MM.1S (cell line): ENCODE results near the gene LRP6.

Experiments
- CTCF ChIP-seq: fragments of 300-600 bp; sonication (generic); IDR thresholded peaks from 2 replicates; pipeline ENCODE4 v1.5.1; 2016; ENCODE audit warnings: antibody characterized with exemption, low read length, mixed read lengths
- EZH2 ChIP-seq: fragments of 300-600 bp; sonication (generic); optimal IDR thresholded peaks from 2 replicates; pipeline ENCODE3; 2017; ENCODE audit warnings: low read depth, mild to moderate bottlenecking, antibody characterized with exemption, low read length, mixed read lengths
- EZH2phosphoT487 ChIP-seq: fragments of 300-600 bp; sonication (generic); IDR thresholded peaks from 2 replicates; pipeline ENCODE4 v1.6.1; 2018; ENCODE audit warnings: antibody characterized with exemption, low read length

GRCh38 chr12:12083688-12084087 lies 183.2 kb downstream of the LRP6 start:
- TF ChIP-seq CTCF (no peak), EZH2phosphoT487 (no peak), EZH2 (no peak)
